ENCODE data around the gene PPM1K. TPM values are rescaled to one million over a fixed set of nuclear protein-coding genes. Genes with fewer than 3 reads are reported as not detected.

The PPM1K gene
- total and polyA plus RNA-seq, 9 of the 15 experiments (the other 6 are each of a cell fraction or from before 2014, with no cell fraction given): 8.2 to 18.0 (median 10.5) TPM

DNA sequence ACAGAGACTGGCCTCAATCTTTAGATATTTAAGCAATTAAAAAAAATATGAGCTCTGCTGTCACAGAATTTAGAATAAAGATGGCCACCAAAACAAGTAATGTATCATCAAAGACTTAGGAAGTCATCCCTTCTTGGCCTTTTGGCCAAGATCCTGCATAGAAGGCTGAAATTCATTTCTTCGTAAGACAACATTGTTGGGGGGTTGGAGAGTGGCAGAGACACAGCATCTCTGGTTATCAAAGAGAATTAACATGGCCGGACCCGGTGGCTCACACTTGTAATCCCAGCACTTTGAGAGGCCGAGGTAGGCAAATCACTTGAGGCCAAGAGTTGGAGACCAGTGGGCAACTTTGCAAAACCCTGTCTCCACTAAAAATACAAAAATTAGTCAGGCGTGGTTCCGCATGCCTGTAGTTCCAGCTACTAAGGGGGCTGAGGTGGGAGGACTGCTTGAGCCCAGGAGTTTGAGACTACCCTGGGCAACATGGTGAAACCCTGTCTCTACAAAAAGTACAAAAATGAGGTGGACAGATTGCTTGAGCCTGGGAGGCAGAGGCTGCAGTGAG lies 4.0 kb downstream of the PPM1K start:
- peaks cover 8 to 13% of the 10 kb centered on the region in 2 experiments; a peak in 3 of 5 replicates for H3K4me1 ChIP-seq (replicated peaks in 1 of 2; ENCODE audit: control insufficient read depth in 2 of 2, insufficient read depth in 2 of 2, low read length in 2 of 2)
- no TSS peak for BruUV-seq (replicated peaks)
- H3K9ac ChIP-seq (ENCODE audit: insufficient read depth in 1 of 2, low read depth in 2 of 2, low read length in 2 of 2): no peak overlapping the region
- ChIA-PET POLR2A (interaction anchor here (0.9 kb wide), 1 partner anchor 12 kb away, joined by 4 read pairs; no protein-coding TSS in a partner anchor), CTCF (ENCODE audit: low intra/inter-chr PET ratio) (no interaction called here)
- H3K36me3 ChIP-seq (ENCODE audit: control insufficient read depth, insufficient read depth, low read length): peaks cover 3% of the 10 kb centered on the region; the same call in 1 of the 3 replicates
- 95% methylated on average over 6 of the region's 6 CpGs for WGBS (ENCODE audit: insufficient coverage, low coverage, missing lambda C conversion rate)
- H3K27ac ChIP-seq (ENCODE audit: extremely low read depth, low read depth, low read length): no peak overlapping the region
- H3K79me2 ChIP-seq (ENCODE audit: control insufficient read depth, insufficient read depth, low read length): peaks cover 35% of the 10 kb centered on the region
- H3K9me1 ChIP-seq (ENCODE audit: control insufficient read depth, insufficient read depth, low read length): no peaks in the 10 kb centered on the region
- no peaks in the 10 kb centered on the region for H3K27me3 ChIP-seq (ENCODE audit: control insufficient read depth in 2 of 2, insufficient read depth in 2 of 2, low read length in 2 of 2)
- no peaks in the 10 kb centered on the region for H3K9me3 ChIP-seq (replicated peaks; ENCODE audit: control insufficient read depth, insufficient read depth, low read depth, low read length)
- DNase-seq (ENCODE audit: extremely low read depth in 1 of 4, low spot score in 3 of 4): no peak
- no peak for TF ChIP-seq ZNF140 (CRISPR knock-in tag; IDR thresholded peaks at IDR 0.05)
- intact Hi-C loops (cut with micrococcal nuclease): no loop called here
- H4K20me1 ChIP-seq (replicated peaks; ENCODE audit: control insufficient read depth, insufficient read depth, low read length): no peaks in the 10 kb centered on the region
- no peak for FAIRE-seq
- H3K4me3 ChIP-seq: no peak overlapping the region
- in situ Hi-C loops (cut with MboI): no loop called here
- no peak overlapping the region for H2AFZ ChIP-seq (ENCODE audit: low read depth, low read length)
- no peak overlapping the region for H3K4me2 ChIP-seq (ENCODE audit: insufficient read depth, low read length)
- ATAC-seq: no peak

DNA sequence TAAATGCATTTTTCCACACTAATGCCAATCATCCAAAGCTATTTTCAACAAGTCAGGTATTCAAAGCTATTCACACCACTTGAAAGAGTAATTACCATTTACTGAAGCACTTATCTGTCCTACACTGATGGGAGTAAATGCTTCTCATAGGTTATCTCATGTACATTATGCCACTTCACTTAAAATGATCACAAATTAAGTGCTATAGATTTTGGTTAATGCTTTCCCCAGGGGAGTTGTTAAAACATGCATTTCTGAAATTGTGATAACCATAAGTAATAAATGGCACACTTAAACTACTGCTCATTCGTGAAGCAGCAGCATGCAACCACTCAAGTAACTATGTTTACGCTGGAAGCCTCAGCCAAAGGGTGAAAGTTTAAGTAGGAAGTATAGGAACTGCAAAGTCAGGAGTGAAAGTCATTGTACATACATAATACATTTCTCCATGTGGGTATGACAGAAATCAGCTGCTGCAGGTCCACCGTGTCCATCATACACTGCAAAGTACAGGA lies 6.6 kb downstream of the PPM1K start:
- intact Hi-C loops (cut with micrococcal nuclease) (no loop called here), in situ Hi-C loops (cut with MboI) (no loop called here)
- Histone ChIP-seq H3K4me1 (replicated peaks in 1 of 2; ENCODE audit: control insufficient read depth in 2 of 2, insufficient read depth in 2 of 2, low read length in 2 of 2) (0 out of 5 replicates have a peak, but pooled peaks cover 0 to 7% of the 10 kb centered on the region in 2 experiments), H3K4me3 (no peak overlapping the region), H3K9me3 (replicated peaks; ENCODE audit: control insufficient read depth, insufficient read depth, low read depth, low read length) (no peaks in the 10 kb centered on the region), H3K4me2 (ENCODE audit: insufficient read depth, low read length) (no peak overlapping the region), H3K9me1 (ENCODE audit: control insufficient read depth, insufficient read depth, low read length) (no peaks in the 10 kb centered on the region), H3K9ac (ENCODE audit: insufficient read depth in 1 of 2, low read depth in 2 of 2, low read length in 2 of 2) (no peak overlapping the region), H2AFZ (ENCODE audit: low read depth, low read length) (no peak overlapping the region), H4K20me1 (replicated peaks; ENCODE audit: control insufficient read depth, insufficient read depth, low read length) (no peaks in the 10 kb centered on the region), H3K27ac (ENCODE audit: extremely low read depth, low read depth, low read length) (no peak overlapping the region), H3K36me3 (ENCODE audit: control insufficient read depth, insufficient read depth, low read length) (peaks cover 3% of the 10 kb centered on the region; the same call in 1 of the 3 replicates), H3K79me2 (ENCODE audit: control insufficient read depth, insufficient read depth, low read length) (peaks cover 26% of the 10 kb centered on the region), H3K27me3 (ENCODE audit: control insufficient read depth in 2 of 2, insufficient read depth in 2 of 2, low read length in 2 of 2) (no peaks in the 10 kb centered on the region)
- BruUV-seq (replicated peaks): no TSS peak
- DNase-seq (ENCODE audit: extremely low read depth in 1 of 4, low spot score in 3 of 4) (no peak), ATAC-seq (no peak), FAIRE-seq (no peak)
- CTCF ChIA-PET (ENCODE audit: low intra/inter-chr PET ratio): no interaction called here
- WGBS (ENCODE audit: insufficient coverage, low coverage, missing lambda C conversion rate): 64% methylated on average over 3 of the region's 3 CpGs
- TF ChIP-seq ZNF395 (CRISPR knock-in tag; IDR thresholded peaks at IDR 0.05): no peak
- no peak for TF ChIP-seq AFF4 (CRISPR knock-in tag; IDR thresholded peaks at IDR 0.05)
- TF ChIP-seq ZNF3 (CRISPR knock-in tag; IDR thresholded peaks at IDR 0.05): no peak
- no peak for TF ChIP-seq TAF1 (IDR thresholded peaks at IDR 0.05; ENCODE audit: control insufficient read depth, extremely low read depth, insufficient read depth, low read length, severe bottlenecking)
- no peak for TF ChIP-seq CBX1 (IDR thresholded peaks at IDR 0.05; ENCODE audit: low read depth)
- peak; percentile 27; the same call in 1 of the 2 replicates for TF ChIP-seq CBFA2T3 (IDR thresholded peaks at IDR 0.05)
- POLR2A ChIA-PET: no interaction called here
